Coronary artery (tissue), 2 donors: ENCODE data around the gene LAGE3.

Experiments
- DNase-seq: peaks from one replicate; pipeline ENCODE4 v3.0.0-alpha.2; 2017; ENCODE audit warnings: low spot score
- H3K27ac ChIP-seq, 2 donors: fragments of 200-600 bp; sonication (generic); one replicate each; pipeline ENCODE4 v1.5.1; 2016 to 2019
- H3K4me3 ChIP-seq: fragments of 200-600 bp; sonication (generic); 2 replicates; pipeline ENCODE4 v1.5.1; 2016; ENCODE audit warnings: mild to moderate bottlenecking, moderate library complexity
- TF ChIP-seq, protein P1 (sequence below): fragments of 200-600 bp; sonication (generic); IDR thresholded peaks from one replicate; pipeline ENCODE4 v1.5.1; 2019; ENCODE audit warnings: antibody characterized with exemption

LAGE3 gene

GRCh38 chrX:154432210-154432609 lies 46.9 kb downstream of the LAGE3 start:
- TF ChIP-seq, protein P1, sequence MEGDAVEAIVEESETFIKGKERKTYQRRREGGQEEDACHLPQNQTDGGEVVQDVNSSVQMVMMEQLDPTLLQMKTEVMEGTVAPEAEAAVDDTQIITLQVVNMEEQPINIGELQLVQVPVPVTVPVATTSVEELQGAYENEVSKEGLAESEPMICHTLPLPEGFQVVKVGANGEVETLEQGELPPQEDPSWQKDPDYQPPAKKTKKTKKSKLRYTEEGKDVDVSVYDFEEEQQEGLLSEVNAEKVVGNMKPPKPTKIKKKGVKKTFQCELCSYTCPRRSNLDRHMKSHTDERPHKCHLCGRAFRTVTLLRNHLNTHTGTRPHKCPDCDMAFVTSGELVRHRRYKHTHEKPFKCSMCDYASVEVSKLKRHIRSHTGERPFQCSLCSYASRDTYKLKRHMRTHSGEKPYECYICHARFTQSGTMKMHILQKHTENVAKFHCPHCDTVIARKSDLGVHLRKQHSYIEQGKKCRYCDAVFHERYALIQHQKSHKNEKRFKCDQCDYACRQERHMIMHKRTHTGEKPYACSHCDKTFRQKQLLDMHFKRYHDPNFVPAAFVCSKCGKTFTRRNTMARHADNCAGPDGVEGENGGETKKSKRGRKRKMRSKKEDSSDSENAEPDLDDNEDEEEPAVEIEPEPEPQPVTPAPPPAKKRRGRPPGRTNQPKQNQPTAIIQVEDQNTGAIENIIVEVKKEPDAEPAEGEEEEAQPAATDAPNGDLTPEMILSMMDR = no peak
- DNase-seq = no peak
- Histone ChIP-seq H3K27ac (no peak overlapping the region), H3K4me3 (no peak overlapping the region)

DNA sequence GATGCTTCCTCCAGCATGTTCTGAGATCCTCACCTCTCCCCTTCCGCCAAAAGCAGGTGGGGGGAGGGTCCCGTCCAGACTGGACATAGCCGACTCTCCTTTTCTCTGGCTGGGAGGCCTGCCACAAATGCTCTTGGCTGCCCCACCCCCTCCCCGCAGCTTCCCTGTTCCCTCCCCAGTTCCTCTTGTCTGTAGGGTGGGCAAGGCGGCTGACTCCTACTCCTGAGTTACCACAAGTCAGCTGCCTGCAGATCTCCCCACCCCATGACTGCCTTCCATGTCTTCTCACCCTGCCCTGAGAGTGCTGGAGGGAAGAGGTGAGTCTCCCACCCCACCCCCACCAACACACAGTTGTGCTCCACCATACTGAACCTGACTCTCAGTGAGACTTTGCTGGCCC lies 47.7 kb downstream of the LAGE3 start:
- Histone ChIP-seq H3K4me3 (no peak overlapping the region), H3K27ac (peak overlapping the region in 1 of 2 donors; percentile 60)
- TF ChIP-seq, protein P1 = no peak
- DNase-seq = no peak

DNA sequence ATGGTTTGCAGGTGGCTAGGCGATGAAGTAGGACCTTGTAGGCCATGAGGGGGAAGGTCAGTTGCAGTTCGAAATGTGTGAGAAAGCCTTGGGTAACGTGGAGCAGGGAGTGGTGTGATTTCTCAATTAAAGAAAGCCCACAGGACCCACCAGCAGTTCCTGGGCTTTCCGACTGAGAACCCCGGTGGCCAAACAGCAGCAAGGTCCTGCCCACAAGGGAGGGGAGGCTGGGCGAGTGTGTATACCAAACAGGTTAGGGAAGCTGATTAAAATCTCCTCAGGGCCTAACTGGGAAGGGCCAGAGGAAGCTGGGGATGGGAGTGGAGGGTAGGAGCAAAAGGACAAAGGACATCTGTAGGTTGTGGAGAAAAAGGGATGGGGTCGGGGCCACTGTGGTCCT lies 48.2 kb downstream of the LAGE3 start:
- TF ChIP-seq, protein P1 = no peak
- peak overlapping the region in 1 of 2 donors; percentile 60 for H3K27ac ChIP-seq
- no peak overlapping the region for H3K4me3 ChIP-seq
- no peak for DNase-seq

DNA sequence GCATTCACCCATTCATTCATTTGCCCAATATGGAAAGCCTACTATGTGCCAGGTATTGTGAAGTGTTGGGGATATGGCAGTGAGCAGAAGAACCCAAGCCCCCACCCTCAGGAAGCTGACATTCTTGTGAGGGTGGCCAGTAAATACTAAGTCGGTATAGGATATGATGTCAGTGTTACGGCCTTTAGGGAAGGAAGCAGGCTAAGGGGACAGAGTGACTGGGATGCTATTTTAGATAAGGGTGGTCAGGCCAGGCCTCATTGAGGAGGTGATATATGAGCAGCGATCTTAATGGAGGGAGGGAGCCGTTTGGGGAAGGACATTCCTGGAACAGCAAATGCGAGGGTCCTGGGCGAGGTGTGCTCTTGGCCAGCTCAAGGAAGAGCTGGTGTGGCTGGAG lies 48.6 kb downstream of the LAGE3 start:
- no peak for DNase-seq
- no peak overlapping the region for H3K4me3 ChIP-seq
- peak overlapping the region in 1 of 2 donors; percentile 60 for H3K27ac ChIP-seq
- TF ChIP-seq, protein P1 = no peak

DNA sequence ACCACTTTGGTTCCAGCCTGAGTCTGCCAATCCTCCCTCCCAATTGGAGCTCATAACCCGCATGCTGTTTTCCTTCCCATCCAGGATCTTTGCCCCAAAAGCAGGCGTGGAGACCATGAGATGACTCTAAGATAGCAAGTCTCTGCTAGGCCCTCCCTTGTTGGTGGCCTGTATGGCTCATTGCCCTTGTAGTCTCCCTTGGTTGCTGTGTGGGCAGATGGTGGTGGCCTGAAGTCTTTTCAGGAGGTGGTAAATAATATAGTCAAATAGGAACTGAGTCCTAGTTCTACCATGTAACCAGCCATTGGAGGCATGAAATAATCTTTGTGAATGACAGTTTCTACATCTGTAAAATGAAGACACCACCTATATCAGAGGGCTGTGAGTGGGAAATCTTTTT lies 49.4 kb downstream of the LAGE3 start:
- DNase-seq = no peak
- peak overlapping the region; percentile 91 for H3K4me3 ChIP-seq
- H3K27ac ChIP-seq = peak overlapping the region in 1 of 2 donors; percentile 94
- TF ChIP-seq, protein P1 = no peak

DNA sequence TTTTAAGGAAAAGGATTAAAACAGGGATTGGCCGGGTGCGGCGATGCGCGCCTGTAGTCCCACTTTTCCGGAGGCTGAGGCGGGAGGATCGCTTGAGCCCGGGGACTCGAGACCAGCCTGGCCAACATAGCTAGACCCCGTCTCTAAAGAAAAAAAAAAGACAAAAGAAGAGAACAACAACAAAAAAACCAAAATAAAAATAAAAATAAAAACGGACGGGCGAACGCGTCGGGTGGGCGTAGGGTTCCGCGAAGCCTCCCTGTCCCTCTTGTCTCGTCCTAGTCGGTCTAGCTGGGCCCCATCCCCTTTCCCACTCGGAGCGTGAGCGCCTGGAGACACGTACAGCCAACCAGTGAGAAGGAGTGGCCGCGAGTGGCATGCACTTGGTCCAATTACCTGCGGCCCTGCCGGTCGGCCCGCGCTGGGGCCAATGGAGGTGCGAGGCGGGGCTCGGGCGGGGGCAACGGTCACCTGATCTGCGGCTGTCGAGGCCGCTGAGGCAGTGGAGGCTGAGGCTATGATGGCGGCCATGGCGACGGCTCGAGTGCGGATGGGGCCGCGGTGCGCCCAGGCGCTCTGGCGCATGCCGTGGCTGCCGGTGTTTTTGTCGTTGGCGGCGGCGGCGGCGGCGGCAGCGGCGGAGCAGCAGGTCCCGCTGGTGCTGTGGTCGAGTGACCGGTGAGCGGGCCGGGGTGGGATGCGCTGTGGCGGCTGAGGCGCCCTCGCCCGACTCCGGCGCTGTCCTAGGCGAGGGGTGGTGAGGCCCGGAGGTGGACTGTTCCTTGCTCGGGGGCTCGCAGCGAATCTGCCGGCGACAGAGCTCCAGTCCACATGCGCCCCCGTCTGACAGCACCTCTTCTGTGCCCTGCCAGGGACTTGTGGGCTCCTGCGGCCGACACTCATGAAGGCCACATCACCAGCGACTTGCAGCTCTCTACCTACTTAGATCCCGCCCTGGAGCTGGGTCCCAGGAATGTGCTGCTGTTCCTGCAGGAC lies 50.6 kb downstream of the LAGE3 start, which contains the start of gene ATP6AP1:
Gene ATP6AP1, plus strand, starts transcription at position 502 of the 996 bp plus-strand sequence. Its CDS starts 16 bp downstream, at position 518.
- TF ChIP-seq, protein P1 = no peak
- peak; percentile 93 for DNase-seq
- peak within 1 kb of the TSS; percentile 91 for H3K4me3 ChIP-seq
- H3K27ac ChIP-seq = peak within 1 kb of the TSS; percentile 43 to 94
